Stimulated activated CD8-positive, alpha-beta memory T cell treated with anti-CD3 and anti-CD28 coated beads, Interleukin-7, amount 100 ng/mL, for 4 hours (primary cell): ENCODE data around the gene CARHSP1.
"Not testable (repeated sequence)": the region's sequence is repeated elsewhere in the genome, so short reads cannot be mapped to it uniquely, and the experiment has no call there.

Experiments used
- DNase-seq, 2 donors: peaks; one replicate each; pipeline ENCODE4 v3.0.0-alpha.2; 2020; ENCODE audit warnings: low read depth in 2 of 2

The CARHSP1 gene

GRCh38 chr16:8893426-8893825, 24.6 kb upstream of the CARHSP1 start:
- DNase-seq: no peak

GRCh38 chr16:8892101-8892575, 23.3 kb upstream of the CARHSP1 start:
- DNase-seq: no peak

GRCh38 chr16:8890549-8890921, 21.7 kb upstream of the CARHSP1 start:
- DNase-seq: no peak

GRCh38 chr16:8889893-8890548, 21.2 kb upstream of the CARHSP1 start:
- DNase-seq: no peak

GRCh38 chr16:8888951-8889892, 20.4 kb upstream of the CARHSP1 start:
- no peak for DNase-seq

- no peak for DNase-seq
These were observed 19.2 kb upstream of the CARHSP1 start for GRCh38 chr16:8887952-8888560.

- no peak for DNase-seq
These were observed 18.6 kb upstream of the CARHSP1 start for GRCh38 chr16:8887431-8887765.

- no peak for DNase-seq
These were observed 18.0 kb upstream of the CARHSP1 start for GRCh38 chr16:8886593-8887430.

- DNase-seq: no peak
These were observed 17.1 kb upstream of the CARHSP1 start for GRCh38 chr16:8885674-8886592.

- DNase-seq: no peak
These were observed 14.0 kb upstream of the CARHSP1 start for GRCh38 chr16:8882725-8883377.

GRCh38 chr16:8882041-8882617, 13.3 kb upstream of the CARHSP1 start, which contains the start of gene LITAFD:
TSS of gene LITAFD (plus strand) at chr16:8882351. CDS start at chr16:8884356, 2,005 bp downstream.
- DNase-seq: no peak

- no peak for DNase-seq
These were observed 12.2 kb upstream of the CARHSP1 start for GRCh38 chr16:8880839-8881510.

GRCh38 chr16:8878523-8878911, 9.7 kb upstream of the CARHSP1 start:
- no peak for DNase-seq

- no peak for DNase-seq
These were observed 9.2 kb upstream of the CARHSP1 start for GRCh38 chr16:8877894-8878522.

- not testable (repeated sequence) for DNase-seq
These were observed 6.5 kb upstream of the CARHSP1 start for GRCh38 chr16:8875317-8875716.

GRCh38 chr16:8874388-8874787, 5.6 kb upstream of the CARHSP1 start:
- DNase-seq: no peak

- DNase-seq: not testable (repeated sequence)
These were observed 5.0 kb upstream of the CARHSP1 start for GRCh38 chr16:8873866-8874195.

GRCh38 chr16:8872967-8873865, 4.4 kb upstream of the CARHSP1 start:
- DNase-seq: no peak
